Progenitor cell of endocrine pancreas (in vitro differentiated cells): Measurements from ENCODE around the gene LRRTM3. TPM values are rescaled to one million over a fixed set of nuclear protein-coding genes. Genes with fewer than 3 reads are reported as not detected.

Experiments used
- DNase-seq: peaks from one replicate; pipeline ENCODE4 v3.0.0; 2021; ENCODE audit warnings: low spot score; ENCODE audit not compliant: unreplicated experiment
- H3K27ac Mint-ChIP-seq: 2 replicates; pipeline ENCODE4 v1.8.0; 2021; ENCODE audit warnings: mild to moderate bottlenecking, moderate library complexity, mixed read lengths
- H3K27me3 Mint-ChIP-seq: 2 replicates; pipeline ENCODE4 v1.8.0; 2021; ENCODE audit warnings: mixed read lengths
- H3K36me3 Mint-ChIP-seq: 2 replicates; pipeline ENCODE4 v1.8.0; 2022; ENCODE audit warnings: mixed read lengths; ENCODE audit not compliant: insufficient read depth
- H3K4me1 Mint-ChIP-seq: 2 replicates; pipeline ENCODE4 v1.8.0; 2021; ENCODE audit warnings: low read depth, mixed read lengths
- H3K4me3 Mint-ChIP-seq: 2 replicates; pipeline ENCODE4 v1.8.0; 2021; ENCODE audit warnings: low read depth, mild to moderate bottlenecking, moderate library complexity, mixed read lengths
- H3K9me3 Mint-ChIP-seq: 2 replicates; pipeline ENCODE4 v1.8.0; 2021; ENCODE audit warnings: low read depth, mixed read lengths
- total RNA-seq: library from RNA; stranded (reverse); gene quantifications from 2 replicates; pipeline ENCODE4 v1.2.1, GENCODE V29; 2021
- TF ChIP-seq, protein P1 (sequence below): fragments of 200-600 bp; sonication (generic); IDR thresholded peaks from one replicate; pipeline ENCODE4 v1.5.0; 2021; ENCODE audit warnings: antibody characterized with exemption, mild to moderate bottlenecking; ENCODE audit not compliant: unreplicated experiment

LRRTM3 gene
- total RNA-seq, 1 donor from 2014 or later, result not detected

DNA sequence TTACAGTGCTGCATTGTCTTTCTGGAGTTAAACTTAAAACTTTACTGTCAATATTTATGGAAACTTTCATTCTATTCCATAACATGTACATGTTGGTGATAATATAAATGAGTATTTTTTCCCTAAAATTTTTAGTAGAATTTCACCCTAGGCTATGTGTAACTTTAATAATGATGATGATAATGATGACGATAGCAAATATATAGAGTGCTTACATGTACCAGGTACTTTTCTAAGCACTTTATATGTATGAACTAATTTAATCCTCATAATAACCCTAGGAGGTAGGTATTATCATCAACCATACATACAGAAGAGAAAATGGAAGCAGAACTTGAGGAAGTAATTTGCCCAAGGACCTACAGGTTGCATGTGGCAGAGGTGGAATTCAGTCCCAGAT is 85.6 kb downstream of the LRRTM3 start:
- Mint-ChIP-seq H3K4me3 (no peak overlapping the region), H3K27ac (no peak overlapping the region), H3K4me1 (no peaks in the 10 kb centered on the region), H3K36me3 (no peaks in the 10 kb centered on the region), H3K9me3 (no peaks in the 10 kb centered on the region), H3K27me3 (no peaks in the 10 kb centered on the region)
- DNase-seq, result no peak
- TF ChIP-seq, protein P1, sequence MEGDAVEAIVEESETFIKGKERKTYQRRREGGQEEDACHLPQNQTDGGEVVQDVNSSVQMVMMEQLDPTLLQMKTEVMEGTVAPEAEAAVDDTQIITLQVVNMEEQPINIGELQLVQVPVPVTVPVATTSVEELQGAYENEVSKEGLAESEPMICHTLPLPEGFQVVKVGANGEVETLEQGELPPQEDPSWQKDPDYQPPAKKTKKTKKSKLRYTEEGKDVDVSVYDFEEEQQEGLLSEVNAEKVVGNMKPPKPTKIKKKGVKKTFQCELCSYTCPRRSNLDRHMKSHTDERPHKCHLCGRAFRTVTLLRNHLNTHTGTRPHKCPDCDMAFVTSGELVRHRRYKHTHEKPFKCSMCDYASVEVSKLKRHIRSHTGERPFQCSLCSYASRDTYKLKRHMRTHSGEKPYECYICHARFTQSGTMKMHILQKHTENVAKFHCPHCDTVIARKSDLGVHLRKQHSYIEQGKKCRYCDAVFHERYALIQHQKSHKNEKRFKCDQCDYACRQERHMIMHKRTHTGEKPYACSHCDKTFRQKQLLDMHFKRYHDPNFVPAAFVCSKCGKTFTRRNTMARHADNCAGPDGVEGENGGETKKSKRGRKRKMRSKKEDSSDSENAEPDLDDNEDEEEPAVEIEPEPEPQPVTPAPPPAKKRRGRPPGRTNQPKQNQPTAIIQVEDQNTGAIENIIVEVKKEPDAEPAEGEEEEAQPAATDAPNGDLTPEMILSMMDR, result no peak

- Mint-ChIP-seq H3K27ac (no peak overlapping the region), H3K9me3 (no peaks in the 10 kb centered on the region), H3K27me3 (no peaks in the 10 kb centered on the region), H3K4me3 (no peak overlapping the region), H3K36me3 (no peaks in the 10 kb centered on the region), H3K4me1 (no peaks in the 10 kb centered on the region)
- TF ChIP-seq, protein P1, result no peak
- DNase-seq, result no peak
Observed at GRCh38 chr10:67011981-67012380, 86.1 kb downstream of the LRRTM3 start.

DNA sequence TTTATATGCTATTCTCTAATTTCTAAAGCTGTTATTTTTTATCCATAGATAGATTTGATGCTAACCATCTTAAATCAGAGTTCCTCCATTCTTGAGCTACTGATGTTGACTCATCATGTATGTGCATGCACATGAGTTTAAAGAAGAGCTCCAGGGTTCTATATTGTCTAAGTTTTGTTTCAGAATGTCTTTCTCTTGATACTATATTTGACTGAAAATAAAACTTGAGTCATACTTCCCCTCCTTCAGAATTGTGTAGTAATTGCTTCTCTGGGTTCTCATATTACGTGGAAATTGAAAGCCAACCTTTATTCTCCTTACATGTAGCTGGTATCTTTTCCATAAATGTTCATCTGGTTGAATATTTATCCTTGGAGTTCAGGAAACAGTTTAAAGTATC is 89.4 kb downstream of the LRRTM3 start:
- H3K36me3 Mint-ChIP-seq, result no peaks in the 10 kb centered on the region
- no peak for DNase-seq
- H3K4me3 Mint-ChIP-seq, result no peak overlapping the region
- H3K9me3 Mint-ChIP-seq, result no peaks in the 10 kb centered on the region
- TF ChIP-seq, protein P1, result no peak
- H3K4me1 Mint-ChIP-seq, result no peaks in the 10 kb centered on the region
- H3K27me3 Mint-ChIP-seq, result no peaks in the 10 kb centered on the region
- no peak overlapping the region for H3K27ac Mint-ChIP-seq

DNA sequence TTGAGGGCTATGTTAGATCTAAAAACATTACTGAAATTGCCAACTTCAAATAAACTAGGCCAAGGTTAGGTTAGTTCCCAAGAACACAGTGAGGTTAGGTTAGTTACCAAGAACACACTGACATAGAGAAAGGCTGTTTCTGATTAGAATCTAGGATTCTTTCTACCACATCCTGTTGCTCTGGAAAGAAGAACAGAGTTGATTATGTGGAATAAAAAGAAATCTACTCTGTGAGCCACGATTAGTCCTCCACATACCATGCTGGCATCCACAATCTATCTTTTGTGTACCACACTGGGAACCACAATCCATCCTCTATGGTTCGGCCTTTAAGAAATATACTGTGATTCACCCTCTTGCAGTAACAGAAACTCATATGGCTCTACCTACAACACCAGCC is 91.4 kb downstream of the LRRTM3 start:
- no peaks in the 10 kb centered on the region for H3K9me3 Mint-ChIP-seq
- H3K4me3 Mint-ChIP-seq, result no peak overlapping the region
- TF ChIP-seq, protein P1, result no peak
- no peak overlapping the region for H3K27ac Mint-ChIP-seq
- H3K27me3 Mint-ChIP-seq, result no peaks in the 10 kb centered on the region
- no peaks in the 10 kb centered on the region for H3K36me3 Mint-ChIP-seq
- DNase-seq, result no peak
- H3K4me1 Mint-ChIP-seq, result peaks cover 8% of the 10 kb centered on the region

GRCh38 chr10:67022099-67022498 is 96.3 kb downstream of the LRRTM3 start:
- Mint-ChIP-seq H3K27me3 (no peaks in the 10 kb centered on the region), H3K36me3 (no peaks in the 10 kb centered on the region), H3K9me3 (no peaks in the 10 kb centered on the region), H3K4me1 (peaks cover 8% of the 10 kb centered on the region), H3K27ac (no peak overlapping the region), H3K4me3 (no peak overlapping the region)
- no peak for DNase-seq
- TF ChIP-seq, protein P1, result no peak
